ENCODE measurements around the gene PIK3AP1. TPM values are rescaled to one million over a fixed set of nuclear protein-coding genes. Genes with fewer than 3 reads are reported as not detected.

The PIK3AP1 gene
- total RNA-seq, 2 experiments from 2014 or later: 8.7 to 11.5 TPM

DNA sequence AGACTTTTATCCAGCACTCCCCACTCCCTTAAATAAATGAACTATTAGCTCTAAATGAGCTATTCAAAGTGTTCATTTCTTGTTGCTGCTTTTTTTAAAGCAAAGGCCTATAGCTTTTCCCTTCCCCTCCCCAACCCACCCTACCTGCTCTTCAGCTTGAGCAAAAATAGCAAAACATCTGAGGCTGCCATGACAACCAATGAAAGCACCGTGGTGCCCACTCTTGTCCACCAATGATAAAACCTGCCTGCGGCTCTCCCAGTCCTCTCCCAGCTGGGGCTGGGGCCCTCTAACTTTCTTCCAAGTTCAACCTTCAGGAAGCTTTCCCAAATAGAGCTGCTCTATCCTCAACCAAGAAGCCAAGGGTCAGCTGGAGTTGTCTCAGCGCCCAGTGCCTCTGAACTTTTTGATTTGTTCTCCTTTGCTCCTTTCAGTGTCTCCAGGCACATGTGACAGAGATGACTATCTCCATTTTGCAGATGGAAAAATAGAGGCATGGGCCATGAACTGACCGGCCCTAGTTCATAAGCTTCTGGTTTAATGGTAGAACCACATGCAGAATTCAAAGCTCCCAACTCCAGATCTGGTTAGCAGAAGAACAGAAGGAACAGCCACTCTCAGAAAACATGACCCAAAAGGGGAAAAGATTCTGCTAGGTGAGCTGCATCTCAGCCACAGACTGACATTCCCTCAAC, 47.7 kb downstream of the PIK3AP1 start:
- Mint-ChIP-seq H3K36me3 (peaks cover 2% of the 10 kb centered on the region), H3K4me1 (peaks cover 55% of the 10 kb centered on the region), H3K27me3 (no peaks in the 10 kb centered on the region), H3K27ac (peak overlapping the region; percentile 54), H3K9me3 (ENCODE audit: low read depth) (no peaks in the 10 kb centered on the region), H3K4me3 (no peak overlapping the region)
- DNase-seq: no peak
- ATAC-seq: no peak
- CTCF ChIA-PET: interaction anchor here (0.8 to 2.1 kb wide), 7 partner anchors 17 to 88 kb away, joined by 3 to 6 read pairs (median 3); no protein-coding TSS in a partner anchor

GRCh38 chr10:96671211-96671890, 49.0 kb downstream of the PIK3AP1 start:
- no peaks in the 10 kb centered on the region for H3K27me3 Mint-ChIP-seq
- H3K4me1 Mint-ChIP-seq: peaks cover 53% of the 10 kb centered on the region
- peaks cover 2% of the 10 kb centered on the region for H3K36me3 Mint-ChIP-seq
- H3K4me3 Mint-ChIP-seq: no peak overlapping the region
- H3K27ac Mint-ChIP-seq: peak overlapping the region; percentile 78
- H3K9me3 Mint-ChIP-seq (ENCODE audit: low read depth): no peaks in the 10 kb centered on the region
- CTCF ChIA-PET: interaction anchor here (0.9 to 2.1 kb wide), 3 partner anchors 16 to 410 kb away, joined by 3 to 6 read pairs (median 3); no protein-coding TSS in a partner anchor
- peak; percentile 47 for DNase-seq
- ATAC-seq: peak; percentile 54

- CTCF ChIA-PET: interaction anchor here (1.0 kb wide), 1 partner anchor 411 kb away, joined by 3 read pairs; no protein-coding TSS in a partner anchor
- ATAC-seq (peak; percentile 57), DNase-seq (no peak)
- Mint-ChIP-seq H3K9me3 (ENCODE audit: low read depth) (no peaks in the 10 kb centered on the region), H3K27me3 (no peaks in the 10 kb centered on the region), H3K27ac (peak overlapping the region; percentile 78), H3K4me1 (peaks cover 54% of the 10 kb centered on the region), H3K36me3 (peaks cover 2% of the 10 kb centered on the region), H3K4me3 (no peak overlapping the region)
Observed at GRCh38 chr10:96670786-96671185, 49.5 kb downstream of the PIK3AP1 start.

GRCh38 chr10:96667401-96667800, 52.9 kb downstream of the PIK3AP1 start:
- Mint-ChIP-seq H3K36me3 (peaks cover 2% of the 10 kb centered on the region), H3K4me3 (no peak overlapping the region), H3K4me1 (peaks cover 60% of the 10 kb centered on the region), H3K27ac (no peak overlapping the region), H3K9me3 (ENCODE audit: low read depth) (no peaks in the 10 kb centered on the region), H3K27me3 (no peaks in the 10 kb centered on the region)
- DNase-seq (no peak), ATAC-seq (no peak)
- CTCF ChIA-PET: no interaction called here

DNA sequence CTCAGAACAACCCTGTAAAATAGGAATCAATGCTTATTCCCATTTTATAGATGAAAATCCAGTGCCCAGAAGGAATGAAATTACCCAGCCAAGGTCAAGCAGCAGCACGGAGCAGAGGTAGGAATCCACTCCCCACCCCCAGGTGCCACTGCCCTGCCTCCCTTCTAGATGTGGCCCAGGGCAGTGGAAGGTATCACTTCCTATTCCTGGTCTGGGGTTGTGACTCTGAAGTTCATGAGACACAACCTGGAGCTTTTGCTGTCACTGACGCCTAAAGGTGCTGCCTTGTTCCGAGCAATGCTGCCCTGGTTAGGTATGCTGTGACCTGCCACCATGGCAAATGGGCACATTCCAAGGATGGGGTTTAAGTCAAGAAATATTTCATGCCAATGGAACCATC, 53.6 kb downstream of the PIK3AP1 start:
- no peak overlapping the region for H3K4me3 Mint-ChIP-seq
- DNase-seq: no peak
- no peak for ATAC-seq
- peaks cover 2% of the 10 kb centered on the region for H3K36me3 Mint-ChIP-seq
- H3K9me3 Mint-ChIP-seq (ENCODE audit: low read depth): no peaks in the 10 kb centered on the region
- H3K27ac Mint-ChIP-seq: no peak overlapping the region
- no peaks in the 10 kb centered on the region for H3K27me3 Mint-ChIP-seq
- CTCF ChIA-PET: no interaction called here
- H3K4me1 Mint-ChIP-seq: peaks cover 56% of the 10 kb centered on the region

DNA sequence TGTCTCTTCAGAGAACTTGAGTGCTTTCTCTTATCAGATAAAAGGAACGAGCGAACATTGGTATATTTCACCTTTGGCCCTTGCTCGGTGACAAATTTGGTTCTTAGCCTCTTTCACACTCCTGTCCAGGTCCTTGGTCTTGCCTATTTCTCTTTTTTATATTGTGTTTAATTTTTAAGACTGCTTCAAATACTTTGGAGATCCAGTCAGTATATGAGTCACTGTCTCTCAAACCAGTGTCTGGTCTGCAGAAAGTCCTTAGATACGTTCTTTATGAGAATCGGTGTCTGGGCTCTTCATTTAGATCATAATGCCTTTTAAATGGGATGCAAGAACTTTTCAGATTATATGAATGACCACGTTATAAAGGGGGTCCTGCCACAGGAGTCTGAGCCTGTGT, 55.0 kb downstream of the PIK3AP1 start:
- H3K4me1 Mint-ChIP-seq: peaks cover 43% of the 10 kb centered on the region
- no peaks in the 10 kb centered on the region for H3K36me3 Mint-ChIP-seq
- peaks cover 3% of the 10 kb centered on the region for H3K27me3 Mint-ChIP-seq
- CTCF ChIA-PET: interaction anchor here (1.1 kb wide), 1 partner anchor 10 kb away, joined by 3 read pairs; no protein-coding TSS in a partner anchor
- no peak overlapping the region for H3K4me3 Mint-ChIP-seq
- DNase-seq (no peak), ATAC-seq (no peak)
- H3K9me3 Mint-ChIP-seq (ENCODE audit: low read depth): no peaks in the 10 kb centered on the region
- peak overlapping the region; percentile 63 for H3K27ac Mint-ChIP-seq

GRCh38 chr10:96664563-96664962, 55.8 kb downstream of the PIK3AP1 start:
- Mint-ChIP-seq H3K9me3 (ENCODE audit: low read depth) (no peaks in the 10 kb centered on the region), H3K36me3 (no peaks in the 10 kb centered on the region), H3K27ac (peak overlapping the region; percentile 47), H3K4me1 (peaks cover 42% of the 10 kb centered on the region), H3K4me3 (no peak overlapping the region), H3K27me3 (peaks cover 3% of the 10 kb centered on the region)
- CTCF ChIA-PET: interaction anchor here (0.5 to 1.9 kb wide), 5 partner anchors 9 to 159 kb away, joined by 3 to 12 read pairs (median 3); no protein-coding TSS in a partner anchor
- peak; percentile 92 for ATAC-seq
- peak; percentile 68 for DNase-seq

- no peak for DNase-seq
- Mint-ChIP-seq H3K9me3 (ENCODE audit: low read depth) (no peaks in the 10 kb centered on the region), H3K27ac (no peak overlapping the region), H3K36me3 (no peaks in the 10 kb centered on the region), H3K27me3 (peaks cover 3% of the 10 kb centered on the region), H3K4me1 (peaks cover 37% of the 10 kb centered on the region), H3K4me3 (no peak overlapping the region)
- CTCF ChIA-PET: interaction anchor here (0.5 to 1.9 kb wide), 6 partner anchors 15 to 160 kb away, joined by 3 to 12 read pairs (median 3); no protein-coding TSS in a partner anchor
- ATAC-seq: no peak
Observed at GRCh38 chr10:96663797-96664196, 56.5 kb downstream of the PIK3AP1 start.

- Mint-ChIP-seq H3K36me3 (no peaks in the 10 kb centered on the region), H3K9me3 (ENCODE audit: low read depth) (no peaks in the 10 kb centered on the region), H3K27ac (no peak overlapping the region), H3K4me1 (peaks cover 46% of the 10 kb centered on the region), H3K4me3 (no peak overlapping the region), H3K27me3 (peaks cover 3% of the 10 kb centered on the region)
- ATAC-seq: no peak
- CTCF ChIA-PET: no interaction called here
- DNase-seq: no peak
Observed at GRCh38 chr10:96661632-96662031, 58.7 kb downstream of the PIK3AP1 start.

GRCh38 chr10:96660297-96660696, 60.0 kb downstream of the PIK3AP1 start:
- no peak overlapping the region for H3K4me3 Mint-ChIP-seq
- H3K27me3 Mint-ChIP-seq: peaks cover 3% of the 10 kb centered on the region
- H3K36me3 Mint-ChIP-seq: peaks cover 8% of the 10 kb centered on the region
- ATAC-seq (no peak), DNase-seq (no peak)
- no peak overlapping the region for H3K27ac Mint-ChIP-seq
- CTCF ChIA-PET: interaction anchor here (1.0 kb wide), 1 partner anchor 31 kb away, joined by 3 read pairs; no protein-coding TSS in a partner anchor
- no peaks in the 10 kb centered on the region for H3K9me3 Mint-ChIP-seq (ENCODE audit: low read depth)
- peaks cover 49% of the 10 kb centered on the region for H3K4me1 Mint-ChIP-seq

DNA sequence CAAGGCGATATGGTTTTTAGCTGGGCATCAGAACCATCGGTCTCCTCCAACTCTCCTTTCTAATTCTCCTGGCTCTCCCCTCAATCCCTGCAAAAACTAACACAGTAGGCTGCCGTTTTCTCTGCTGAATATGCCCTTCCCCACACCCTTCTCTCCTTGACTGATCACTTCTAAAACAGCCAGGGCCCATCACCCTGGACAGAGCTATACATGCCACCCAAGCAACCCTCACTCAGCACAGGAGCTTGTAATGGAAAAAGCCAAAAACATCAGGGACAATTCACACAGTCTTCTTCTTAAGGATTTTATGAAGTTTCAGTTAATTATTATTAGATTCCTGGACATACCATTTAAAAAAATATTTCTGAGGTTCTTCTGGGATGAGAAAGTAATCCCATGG, 61.5 kb downstream of the PIK3AP1 start:
- DNase-seq (no peak), ATAC-seq (no peak)
- Mint-ChIP-seq H3K27me3 (peaks cover 3% of the 10 kb centered on the region), H3K4me3 (no peak overlapping the region), H3K4me1 (peaks cover 34% of the 10 kb centered on the region), H3K27ac (no peak overlapping the region), H3K9me3 (ENCODE audit: low read depth) (no peaks in the 10 kb centered on the region), H3K36me3 (peaks cover 11% of the 10 kb centered on the region)
- CTCF ChIA-PET: interaction anchor here (1.6 kb wide), 1 partner anchor 18 kb away, joined by 6 read pairs; no protein-coding TSS in a partner anchor

- ATAC-seq (no peak), DNase-seq (no peak)
- CTCF ChIA-PET: no interaction called here
- no peak overlapping the region for H3K4me3 Mint-ChIP-seq
- H3K27ac Mint-ChIP-seq: no peak overlapping the region
- H3K4me1 Mint-ChIP-seq: peaks cover 37% of the 10 kb centered on the region
- peaks cover 3% of the 10 kb centered on the region for H3K27me3 Mint-ChIP-seq
- peaks cover 11% of the 10 kb centered on the region for H3K36me3 Mint-ChIP-seq
- no peaks in the 10 kb centered on the region for H3K9me3 Mint-ChIP-seq (ENCODE audit: low read depth)
Observed at GRCh38 chr10:96657385-96657784, 62.9 kb downstream of the PIK3AP1 start.

GRCh38 chr10:96656839-96657238, 63.5 kb downstream of the PIK3AP1 start:
- Mint-ChIP-seq H3K36me3 (peaks cover 13% of the 10 kb centered on the region), H3K9me3 (ENCODE audit: low read depth) (no peaks in the 10 kb centered on the region), H3K27me3 (peaks cover 3% of the 10 kb centered on the region), H3K4me1 (peaks cover 42% of the 10 kb centered on the region), H3K27ac (no peak overlapping the region), H3K4me3 (no peak overlapping the region)
- CTCF ChIA-PET: no interaction called here
- ATAC-seq (no peak), DNase-seq (no peak)
